Measurements from ENCODE around the gene RRAS. TPM values are rescaled to one million over a fixed set of nuclear protein-coding genes. Genes with fewer than 3 reads are reported as not detected.

RRAS gene
- total RNA-seq, 4 donors from 2014 or later: 6.3 to 40.8 (median 12.8) TPM

- no peak for DNase-seq
- Histone ChIP-seq H3K4me3 (peak within 1 kb of the TSS; percentile 85 to 95 (median 88)), H3K4me1 (peaks cover 15 to 56% (median 21%) of the 10 kb centered on the region in 3 donors), H3K36me3 (peaks cover 18 to 23% (median 20%) of the 10 kb centered on the region in 3 donors), H3K27ac (peak within 1 kb of the TSS; percentile 86 to 97 (median 94)), H3K9me3 (no peaks in the 10 kb centered on the region), H3K27me3 (no peaks in the 10 kb centered on the region)
- 0 to 1% methylated on average over 8 to 9 of the region's 66 CpGs for WGBS, 2 donors
- TF ChIP-seq POLR2A (IDR thresholded peaks at IDR 0.05) (peak in 1 of 4 donors; percentile 33), CTCF (IDR thresholded peaks at IDR 0.05) (no peak)
- intact Hi-C loops (cut with DNase I): no loop called here
Measured at GRCh38 chr19:49590971-49591730, 48.8 kb downstream of the RRAS start, which contains the start of gene PRR12. TSS of gene PRR12 (plus strand) at chr19:49591182. CDS start at chr19:49591655, 473 bp downstream.

GRCh38 chr19:49590071-49590970 lies 49.6 kb downstream of the RRAS start:
- peak; percentile 89 for DNase-seq
- intact Hi-C loops (cut with DNase I): no loop called here
- Histone ChIP-seq H3K27me3 (no peaks in the 10 kb centered on the region), H3K4me3 (peak overlapping the region; percentile 85 to 95 (median 88)), H3K4me1 (peaks cover 15 to 51% (median 21%) of the 10 kb centered on the region in 3 donors), H3K9me3 (no peaks in the 10 kb centered on the region), H3K27ac (peak overlapping the region; percentile 86 to 97 (median 94)), H3K36me3 (peaks cover 9 to 19% (median 12%) of the 10 kb centered on the region in 3 donors)
- 0 to 1% methylated on average over 30 to 40 of the region's 58 CpGs for WGBS, 2 donors
- peak in 2 of 6 experiments; percentile 10 to 31 for TF ChIP-seq CTCF (IDR thresholded peaks at IDR 0.05)
- TF ChIP-seq POLR2A (IDR thresholded peaks at IDR 0.05): peak in 2 of 4 donors; percentile 60 to 70

GRCh38 chr19:49589502-49589905 lies 50.4 kb downstream of the RRAS start:
- 42 to 43% methylated on average over 4 to 5 of the region's 5 CpGs for WGBS, 2 donors

GRCh38 chr19:49588365-49589122 lies 51.4 kb downstream of the RRAS start:
- peaks cover 8 to 34% (median 14%) of the 10 kb centered on the region in 3 donors for H3K4me1 ChIP-seq
- H3K27me3 ChIP-seq: no peaks in the 10 kb centered on the region
- no peaks in the 10 kb centered on the region for H3K9me3 ChIP-seq
- no peak for DNase-seq
- no peak for TF ChIP-seq POLR2A (IDR thresholded peaks at IDR 0.05)
- no peak for TF ChIP-seq CTCF (IDR thresholded peaks at IDR 0.05)
- no peak overlapping the region for H3K4me3 ChIP-seq
- H3K36me3 ChIP-seq: peaks cover 0 to 16% (median 0%) of the 10 kb centered on the region in 3 donors
- 74 to 75% methylated on average over 10 to 12 of the region's 18 CpGs for WGBS, 2 donors
- H3K27ac ChIP-seq: no peak overlapping the region
- intact Hi-C loops (cut with DNase I): no loop called here

More at GRCh38 chr19:49589502-49589905, 50.4 kb downstream of the RRAS start:
- Histone ChIP-seq H3K4me3 (peak overlapping the region in 3 of 4 donors; percentile 85 to 95 (median 88)), H3K27me3 (no peaks in the 10 kb centered on the region), H3K36me3 (peaks cover 1 to 19% (median 4%) of the 10 kb centered on the region in 3 donors), H3K27ac (peak overlapping the region; percentile 86 to 97 (median 94)), H3K4me1 (peaks cover 13 to 44% (median 21%) of the 10 kb centered on the region in 3 donors), H3K9me3 (no peaks in the 10 kb centered on the region)
- no peak for TF ChIP-seq CTCF (IDR thresholded peaks at IDR 0.05)
- TF ChIP-seq POLR2A (IDR thresholded peaks at IDR 0.05): no peak
- DNase-seq: no peak
- intact Hi-C loops (cut with DNase I): no loop called here

Data from esophagus squamous epithelium (tissue), 5 donors.